Measurements from ENCODE around the gene SOS1.

SOS1 gene

GRCh38 chr2:38957972-38958371 lies 162.9 kb downstream of the SOS1 start:
- Histone ChIP-seq H4K20me1 (ENCODE audit: insufficient read depth) (no peaks in the 10 kb centered on the region), H2AFZ (ENCODE audit: low read depth) (no peak overlapping the region), H3K36me3 (ENCODE audit: insufficient read depth) (no peaks in the 10 kb centered on the region), H3K4me2 (no peak overlapping the region), H3K79me2 (ENCODE audit: insufficient read depth, low read depth) (no peaks in the 10 kb centered on the region), H3K4me1 (ENCODE audit: low read depth, poor library complexity, severe bottlenecking) (peaks cover 3% of the 10 kb centered on the region), H3K27me3 (ENCODE audit: insufficient read depth, low read depth) (no peaks in the 10 kb centered on the region), H3K9ac (no peak overlapping the region), H3K4me3 (IDR thresholded peaks at IDR 0.05; ENCODE audit: insufficient read depth, low read depth, low read length) (no peak overlapping the region), H3K27ac (no peak overlapping the region)
- TF ChIP-seq CTCF (conservative IDR thresholded peaks at IDR 0.05; ENCODE audit: low read depth, low read length), result no peak

- Histone ChIP-seq H2AFZ (ENCODE audit: low read depth) (no peak overlapping the region), H3K27ac (no peak overlapping the region), H3K36me3 (ENCODE audit: insufficient read depth) (no peaks in the 10 kb centered on the region), H3K4me3 (IDR thresholded peaks at IDR 0.05; ENCODE audit: insufficient read depth, low read depth, low read length) (no peak overlapping the region), H3K79me2 (ENCODE audit: insufficient read depth, low read depth) (no peaks in the 10 kb centered on the region), H3K4me2 (no peak overlapping the region), H3K27me3 (ENCODE audit: insufficient read depth, low read depth) (no peaks in the 10 kb centered on the region), H4K20me1 (ENCODE audit: insufficient read depth) (no peaks in the 10 kb centered on the region), H3K9ac (no peak overlapping the region), H3K4me1 (ENCODE audit: low read depth, poor library complexity, severe bottlenecking) (peaks cover 4% of the 10 kb centered on the region)
- no peak for TF ChIP-seq CTCF (conservative IDR thresholded peaks at IDR 0.05; ENCODE audit: low read depth, low read length)
These were observed 169.1 kb downstream of the SOS1 start for GRCh38 chr2:38951766-38952165.

GRCh38 chr2:38948995-38949394 lies 171.9 kb downstream of the SOS1 start:
- no peak overlapping the region for H3K9ac ChIP-seq
- TF ChIP-seq CTCF (conservative IDR thresholded peaks at IDR 0.05; ENCODE audit: low read depth, low read length), result no peak
- H3K79me2 ChIP-seq (ENCODE audit: insufficient read depth, low read depth), result no peaks in the 10 kb centered on the region
- H2AFZ ChIP-seq (ENCODE audit: low read depth), result no peak overlapping the region
- no peak overlapping the region for H3K4me2 ChIP-seq
- H3K36me3 ChIP-seq (ENCODE audit: insufficient read depth), result no peaks in the 10 kb centered on the region
- no peaks in the 10 kb centered on the region for H3K27me3 ChIP-seq (ENCODE audit: insufficient read depth, low read depth)
- no peaks in the 10 kb centered on the region for H4K20me1 ChIP-seq (ENCODE audit: insufficient read depth)
- H3K4me1 ChIP-seq (ENCODE audit: low read depth, poor library complexity, severe bottlenecking), result peaks cover 4% of the 10 kb centered on the region
- H3K27ac ChIP-seq, result no peak overlapping the region
- no peak overlapping the region for H3K4me3 ChIP-seq (IDR thresholded peaks at IDR 0.05; ENCODE audit: insufficient read depth, low read depth, low read length)

- Histone ChIP-seq H3K4me2 (no peak overlapping the region), H2AFZ (ENCODE audit: low read depth) (peak overlapping the region; percentile 5; the same call in 1 of the 2 replicates), H3K4me3 (IDR thresholded peaks at IDR 0.05; ENCODE audit: insufficient read depth, low read depth, low read length) (no peak overlapping the region), H3K27ac (no peak overlapping the region), H3K27me3 (ENCODE audit: insufficient read depth, low read depth) (no peaks in the 10 kb centered on the region), H4K20me1 (ENCODE audit: insufficient read depth) (no peaks in the 10 kb centered on the region), H3K4me1 (ENCODE audit: low read depth, poor library complexity, severe bottlenecking) (peaks cover 4% of the 10 kb centered on the region), H3K36me3 (ENCODE audit: insufficient read depth) (no peaks in the 10 kb centered on the region), H3K9ac (no peak overlapping the region), H3K79me2 (ENCODE audit: insufficient read depth, low read depth) (no peaks in the 10 kb centered on the region)
- no peak for TF ChIP-seq CTCF (conservative IDR thresholded peaks at IDR 0.05; ENCODE audit: low read depth, low read length)
These were observed 172.4 kb downstream of the SOS1 start for GRCh38 chr2:38948387-38948882.

All from KMS-11 (cell line).